ENCODE data around the gene CCDC150.
"Not testable (repeated sequence)": the region's sequence is repeated elsewhere in the genome, so short reads cannot be mapped to it uniquely, and the experiment has no call there.

The CCDC150 gene

DNA sequence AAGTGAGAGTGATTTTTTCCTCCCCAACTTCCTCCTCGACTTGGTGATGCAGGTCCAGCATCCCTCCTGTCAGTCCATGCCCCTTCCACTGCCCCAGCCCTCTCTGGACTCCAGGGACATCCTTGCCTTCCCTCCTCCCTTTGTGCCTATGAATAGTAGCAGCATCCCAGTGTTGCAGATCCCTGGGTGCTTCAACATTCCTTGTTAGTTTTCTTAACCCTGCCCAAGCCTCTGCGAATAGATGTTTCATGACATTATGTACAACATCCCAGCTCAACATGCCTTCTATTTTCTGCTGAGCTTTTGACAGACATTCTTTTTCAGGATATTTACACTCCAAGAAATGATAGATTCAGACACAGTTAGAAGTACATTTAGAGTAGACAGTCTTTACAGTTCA, 35.3 kb upstream of the CCDC150 start:
- H3K4me3 ChIP-seq (ENCODE audit: low read length) = no peak overlapping the region

DNA sequence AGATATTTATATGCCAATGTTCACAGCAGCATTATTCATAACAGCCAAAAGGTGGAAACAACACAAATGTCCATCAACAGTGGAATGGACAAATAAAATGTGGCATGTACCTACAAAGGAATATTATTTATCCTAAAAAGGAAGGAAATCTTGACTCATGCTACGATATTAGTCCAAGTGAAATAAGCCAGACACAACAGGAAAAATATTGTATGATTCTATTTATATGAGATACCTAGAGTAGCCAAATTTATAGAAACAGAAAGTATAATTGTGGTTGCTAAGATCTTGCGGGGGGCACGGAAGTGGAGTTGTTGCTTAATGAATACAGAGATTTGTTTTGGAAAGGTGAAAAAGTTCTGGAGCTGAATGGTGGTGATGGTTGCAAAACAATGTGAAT, 33.0 kb upstream of the CCDC150 start:
- no peak overlapping the region for H3K4me3 ChIP-seq (ENCODE audit: low read length)

More for the DNA sequence above, 35.3 kb upstream of the CCDC150 start:
- Histone ChIP-seq H3K36me3 (ENCODE audit: control insufficient read depth, insufficient read depth, low read length) (no peaks in the 10 kb centered on the region), H3K27me3 (ENCODE audit: control insufficient read depth, insufficient read depth, low read length) (peaks cover 4% of the 10 kb centered on the region), H3K9me3 (ENCODE audit: control insufficient read depth, low read length) (no peaks in the 10 kb centered on the region), H3K9ac (ENCODE audit: low read length) (no peak overlapping the region), H3K4me1 (ENCODE audit: control insufficient read depth, insufficient read depth, low read length) (no peaks in the 10 kb centered on the region)

DNA sequence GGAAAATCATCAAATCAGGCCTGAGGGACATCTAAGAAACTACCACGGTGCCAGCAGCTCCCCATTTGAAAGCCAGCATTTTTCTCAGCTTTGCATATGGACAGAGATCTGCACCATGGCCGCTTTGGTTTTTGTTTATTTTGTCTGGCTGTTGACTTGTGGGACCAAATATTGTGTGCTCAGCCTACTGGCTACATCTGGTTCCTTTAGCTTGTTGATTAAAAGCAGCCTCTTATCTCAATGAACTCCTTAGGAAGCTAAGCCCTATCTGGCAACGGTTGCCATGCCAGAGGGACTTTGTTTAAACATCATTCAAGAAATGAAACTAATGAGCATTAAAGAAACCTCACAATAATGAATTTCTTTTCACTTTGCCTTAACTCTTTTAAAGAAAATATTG, 32.4 kb upstream of the CCDC150 start:
- H3K36me3 ChIP-seq (ENCODE audit: control insufficient read depth, insufficient read depth, low read length) = no peaks in the 10 kb centered on the region
- no peak overlapping the region for H3K4me3 ChIP-seq (ENCODE audit: low read length)
- no peak overlapping the region for H3K9ac ChIP-seq (ENCODE audit: low read length)
- H3K4me1 ChIP-seq (ENCODE audit: control insufficient read depth, insufficient read depth, low read length) = no peaks in the 10 kb centered on the region
- H3K27me3 ChIP-seq (ENCODE audit: control insufficient read depth, insufficient read depth, low read length) = no peaks in the 10 kb centered on the region
- no peaks in the 10 kb centered on the region for H3K9me3 ChIP-seq (ENCODE audit: control insufficient read depth, low read length)

More for the DNA sequence above, 33.0 kb upstream of the CCDC150 start:
- Histone ChIP-seq H3K36me3 (ENCODE audit: control insufficient read depth, insufficient read depth, low read length) (no peaks in the 10 kb centered on the region), H3K4me1 (ENCODE audit: control insufficient read depth, insufficient read depth, low read length) (no peaks in the 10 kb centered on the region), H3K9me3 (ENCODE audit: control insufficient read depth, low read length) (no peaks in the 10 kb centered on the region), H3K9ac (ENCODE audit: low read length) (no peak overlapping the region), H3K27me3 (ENCODE audit: control insufficient read depth, insufficient read depth, low read length) (no peaks in the 10 kb centered on the region)

DNA sequence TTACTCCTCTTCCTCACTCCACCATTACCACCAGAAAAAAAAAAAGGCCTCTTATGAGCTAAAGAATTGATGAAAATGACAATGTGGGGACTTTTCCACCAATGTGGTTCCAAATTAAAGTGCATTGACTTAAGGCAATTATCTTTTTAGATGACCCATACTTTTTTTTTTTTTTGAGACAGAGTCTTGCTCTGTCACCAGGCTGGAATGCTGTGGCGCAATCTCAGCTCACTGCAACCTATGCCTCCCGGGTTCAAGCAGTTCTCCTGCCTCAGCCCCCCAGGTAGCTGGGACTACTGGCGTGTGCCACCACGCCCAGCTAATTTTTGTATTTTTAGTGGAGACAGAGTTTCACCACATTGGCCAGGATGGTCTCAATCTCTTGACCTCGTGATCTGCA, 31.6 kb upstream of the CCDC150 start:
- H3K9me3 ChIP-seq (ENCODE audit: control insufficient read depth, low read length); H3K4me3 ChIP-seq (ENCODE audit: low read length); H3K27me3 ChIP-seq (ENCODE audit: control insufficient read depth, insufficient read depth, low read length); H3K9ac ChIP-seq (ENCODE audit: low read length); H3K36me3 ChIP-seq (ENCODE audit: control insufficient read depth, insufficient read depth, low read length); H3K4me1 ChIP-seq (ENCODE audit: control insufficient read depth, insufficient read depth, low read length): not testable (repeated sequence)

DNA sequence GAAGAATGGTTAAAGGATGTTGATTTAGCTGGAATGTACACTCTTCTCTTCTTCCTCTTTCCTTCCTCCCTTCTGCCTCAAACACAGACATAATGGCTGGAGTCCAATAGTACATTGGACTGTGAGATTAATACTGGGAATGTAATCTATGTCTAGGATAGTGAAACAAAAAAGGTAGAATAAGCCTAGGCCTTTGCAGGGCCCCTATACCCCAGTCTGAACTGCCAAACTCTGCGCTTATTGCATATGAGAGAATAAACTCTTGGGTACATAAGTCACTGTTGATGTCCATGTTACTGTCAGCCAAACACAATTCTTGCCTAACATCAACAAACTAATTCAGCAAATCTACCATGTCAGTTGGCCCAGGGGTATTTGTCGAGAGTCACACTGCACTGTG, 29.7 kb upstream of the CCDC150 start:
- no peaks in the 10 kb centered on the region for H3K36me3 ChIP-seq (ENCODE audit: control insufficient read depth, insufficient read depth, low read length)
- H3K4me3 ChIP-seq (ENCODE audit: low read length) = no peak overlapping the region
- H3K4me1 ChIP-seq (ENCODE audit: control insufficient read depth, insufficient read depth, low read length) = no peaks in the 10 kb centered on the region
- H3K27me3 ChIP-seq (ENCODE audit: control insufficient read depth, insufficient read depth, low read length) = no peaks in the 10 kb centered on the region
- no peak overlapping the region for H3K9ac ChIP-seq (ENCODE audit: low read length)
- H3K9me3 ChIP-seq (ENCODE audit: control insufficient read depth, low read length) = no peaks in the 10 kb centered on the region

DNA sequence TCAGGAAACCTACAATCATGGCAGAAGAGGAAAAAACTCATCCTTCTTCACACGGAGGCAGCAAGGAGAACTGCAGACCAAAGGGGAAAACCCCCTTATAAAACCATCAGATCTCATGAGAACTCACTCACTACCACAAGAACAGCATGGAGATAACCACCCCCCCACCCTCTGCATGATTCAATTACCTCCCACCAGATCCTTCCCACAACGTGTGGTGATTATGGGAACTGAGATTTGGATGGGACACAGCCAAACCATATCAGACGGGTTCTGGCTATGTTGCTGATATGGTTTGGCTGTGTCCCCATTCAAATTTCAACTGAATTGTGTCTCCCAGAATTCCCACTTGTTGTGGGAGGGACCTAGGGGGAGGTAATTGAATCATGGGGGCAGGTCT, 28.7 kb upstream of the CCDC150 start:
- H3K27me3 ChIP-seq (ENCODE audit: control insufficient read depth, insufficient read depth, low read length) = no peaks in the 10 kb centered on the region
- no peaks in the 10 kb centered on the region for H3K36me3 ChIP-seq (ENCODE audit: control insufficient read depth, insufficient read depth, low read length)
- H3K9me3 ChIP-seq (ENCODE audit: control insufficient read depth, low read length) = no peaks in the 10 kb centered on the region
- H3K4me1 ChIP-seq (ENCODE audit: control insufficient read depth, insufficient read depth, low read length) = no peaks in the 10 kb centered on the region
- no peak overlapping the region for H3K9ac ChIP-seq (ENCODE audit: low read length)
- H3K4me3 ChIP-seq (ENCODE audit: low read length) = no peak overlapping the region

DNA sequence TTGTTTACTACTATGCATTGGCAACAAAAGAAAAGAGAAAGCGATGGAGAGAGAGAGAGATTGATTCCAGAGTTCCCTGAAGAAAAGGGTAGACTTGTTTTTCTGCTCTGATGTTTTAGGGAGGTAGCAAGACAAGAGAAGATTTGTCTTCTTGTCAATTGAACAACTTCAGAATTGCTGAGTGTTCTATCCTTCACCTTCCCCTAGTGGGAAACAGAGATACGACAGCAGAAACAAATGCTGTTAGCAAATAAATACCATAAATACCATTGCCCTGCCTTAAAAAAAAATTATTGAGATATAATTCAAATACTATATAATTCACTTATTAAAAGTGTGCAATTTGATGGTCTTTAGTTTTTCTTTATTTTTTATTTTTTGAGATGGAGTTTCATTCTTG, 26.2 kb upstream of the CCDC150 start:
- H3K4me1 ChIP-seq (ENCODE audit: control insufficient read depth, insufficient read depth, low read length) = no peaks in the 10 kb centered on the region
- no peaks in the 10 kb centered on the region for H3K27me3 ChIP-seq (ENCODE audit: control insufficient read depth, insufficient read depth, low read length)
- no peak overlapping the region for H3K9ac ChIP-seq (ENCODE audit: low read length)
- H3K36me3 ChIP-seq (ENCODE audit: control insufficient read depth, insufficient read depth, low read length) = no peaks in the 10 kb centered on the region
- no peak overlapping the region for H3K4me3 ChIP-seq (ENCODE audit: low read length)
- H3K9me3 ChIP-seq (ENCODE audit: control insufficient read depth, low read length) = no peaks in the 10 kb centered on the region

DNA sequence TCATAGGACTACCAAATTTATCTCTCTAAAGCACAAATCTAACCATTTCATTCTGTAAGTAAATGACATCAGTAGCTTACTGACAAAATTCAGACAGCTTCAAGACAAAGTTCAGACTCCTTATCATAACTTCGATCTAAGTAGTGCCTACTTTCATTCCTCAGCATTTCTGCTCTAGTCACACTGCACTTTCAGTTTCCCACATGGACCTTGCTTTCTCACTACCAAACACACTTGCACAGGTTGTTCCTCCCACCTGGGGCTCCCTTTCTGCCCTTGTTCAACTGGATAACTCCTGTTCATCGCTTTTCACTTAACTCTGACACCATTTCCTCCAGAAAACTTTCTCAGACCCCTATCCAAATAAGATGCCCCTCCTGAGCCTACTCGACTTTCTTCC, 22.1 kb upstream of the CCDC150 start:
- Histone ChIP-seq H3K4me3 (ENCODE audit: low read length) (no peak overlapping the region), H3K9ac (ENCODE audit: low read length) (no peak overlapping the region), H3K9me3 (ENCODE audit: control insufficient read depth, low read length) (no peaks in the 10 kb centered on the region), H3K36me3 (ENCODE audit: control insufficient read depth, insufficient read depth, low read length) (no peaks in the 10 kb centered on the region), H3K4me1 (ENCODE audit: control insufficient read depth, insufficient read depth, low read length) (no peaks in the 10 kb centered on the region), H3K27me3 (ENCODE audit: control insufficient read depth, insufficient read depth, low read length) (no peaks in the 10 kb centered on the region)

DNA sequence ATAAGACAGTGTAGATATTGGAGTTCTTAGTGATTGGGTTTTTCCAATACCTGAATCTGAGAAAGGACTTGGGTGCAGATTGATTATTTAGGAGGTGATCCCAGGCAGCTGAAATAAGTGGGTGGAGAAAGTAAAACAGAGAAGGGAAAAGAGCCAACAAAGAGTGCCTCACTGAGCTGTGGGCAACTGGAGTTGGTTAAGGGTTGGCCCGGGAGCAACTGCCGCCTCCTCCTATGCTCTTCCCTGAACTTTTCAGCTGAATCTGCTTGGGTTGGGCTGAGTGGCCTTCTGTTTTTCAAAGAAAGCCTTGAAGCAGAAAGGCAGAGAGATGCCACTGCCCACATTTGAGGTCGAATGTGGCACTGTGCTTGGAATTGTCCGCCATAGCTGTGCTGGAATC, 20.9 kb upstream of the CCDC150 start:
- no peaks in the 10 kb centered on the region for H3K27me3 ChIP-seq (ENCODE audit: control insufficient read depth, insufficient read depth, low read length)
- no peak overlapping the region for H3K9ac ChIP-seq (ENCODE audit: low read length)
- no peaks in the 10 kb centered on the region for H3K36me3 ChIP-seq (ENCODE audit: control insufficient read depth, insufficient read depth, low read length)
- no peaks in the 10 kb centered on the region for H3K9me3 ChIP-seq (ENCODE audit: control insufficient read depth, low read length)
- H3K4me1 ChIP-seq (ENCODE audit: control insufficient read depth, insufficient read depth, low read length) = no peaks in the 10 kb centered on the region
- H3K4me3 ChIP-seq (ENCODE audit: low read length) = no peak overlapping the region

DNA sequence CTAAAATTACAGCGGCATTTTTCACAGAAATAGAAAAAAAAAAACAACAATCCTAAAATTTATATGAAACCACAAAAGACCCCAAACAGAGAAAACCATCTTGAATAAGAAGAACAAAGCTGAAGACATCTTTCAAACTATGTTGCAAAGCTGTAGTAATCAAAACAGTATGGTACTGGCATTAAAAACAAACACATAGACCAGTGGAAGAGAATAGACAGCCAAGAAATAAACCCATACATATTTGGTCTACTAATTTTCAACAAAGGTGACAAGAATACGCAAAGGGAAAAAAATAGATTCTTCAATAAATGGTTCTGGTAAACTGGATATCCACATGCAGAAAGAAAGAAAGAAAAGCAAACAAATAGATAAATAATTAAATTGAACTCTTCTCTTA, 9.0 kb upstream of the CCDC150 start:
- Histone ChIP-seq H3K27me3 (ENCODE audit: control insufficient read depth, insufficient read depth, low read length) (no peaks in the 10 kb centered on the region), H3K4me1 (ENCODE audit: control insufficient read depth, insufficient read depth, low read length) (no peaks in the 10 kb centered on the region), H3K9me3 (ENCODE audit: control insufficient read depth, low read length) (no peaks in the 10 kb centered on the region), H3K4me3 (ENCODE audit: low read length) (no peak overlapping the region), H3K36me3 (ENCODE audit: control insufficient read depth, insufficient read depth, low read length) (no peaks in the 10 kb centered on the region), H3K9ac (ENCODE audit: low read length) (no peak overlapping the region)

DNA sequence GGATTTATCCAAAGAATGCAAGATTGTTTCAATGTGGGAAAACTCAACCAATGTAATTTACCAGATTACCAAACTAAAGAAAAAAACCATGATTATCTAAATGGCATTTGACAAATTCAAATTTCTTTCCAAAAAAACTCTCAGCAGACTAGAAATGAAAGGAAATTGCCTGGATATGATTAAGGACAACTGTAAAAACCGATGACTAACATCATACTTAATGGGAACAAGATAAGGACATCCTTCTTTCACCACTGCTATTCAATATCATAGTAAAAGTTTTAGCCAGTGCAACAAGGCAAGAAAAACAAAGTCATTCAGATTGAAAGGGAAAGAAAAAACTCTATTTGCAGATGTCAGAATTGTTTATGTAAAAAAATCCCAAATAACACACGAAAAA, 4.4 kb upstream of the CCDC150 start:
- Histone ChIP-seq H3K36me3 (ENCODE audit: control insufficient read depth, insufficient read depth, low read length) (no peaks in the 10 kb centered on the region), H3K4me1 (ENCODE audit: control insufficient read depth, insufficient read depth, low read length) (peaks cover 3% of the 10 kb centered on the region), H3K4me3 (ENCODE audit: low read length) (no peak overlapping the region), H3K27me3 (ENCODE audit: control insufficient read depth, insufficient read depth, low read length) (no peaks in the 10 kb centered on the region), H3K9ac (ENCODE audit: low read length) (no peak overlapping the region), H3K9me3 (ENCODE audit: control insufficient read depth, low read length) (no peaks in the 10 kb centered on the region)

DNA sequence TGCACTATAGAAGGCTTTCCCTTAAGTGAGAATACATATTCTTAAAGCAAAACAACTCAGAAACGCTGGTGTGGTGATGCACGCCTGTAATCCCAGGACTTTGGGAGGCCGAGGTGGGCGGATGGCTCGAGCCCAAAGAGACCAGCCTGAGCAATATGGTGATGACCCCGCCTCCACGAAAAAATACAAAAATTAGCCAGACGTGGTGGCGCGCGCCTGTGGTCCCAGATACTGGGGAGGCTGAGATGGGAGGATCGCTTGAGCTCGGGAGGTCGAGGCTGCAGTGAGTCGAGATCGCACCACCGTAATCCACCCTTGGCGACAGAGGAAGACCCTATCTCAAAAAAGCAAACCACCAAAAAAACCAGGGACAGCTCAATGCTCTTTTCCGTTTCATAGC, 750 bp upstream of the CCDC150 start:
- H3K36me3 ChIP-seq (ENCODE audit: control insufficient read depth, insufficient read depth, low read length) = no peaks in the 10 kb centered on the region
- no peak overlapping the region for H3K9ac ChIP-seq (ENCODE audit: low read length)
- no peaks in the 10 kb centered on the region for H3K27me3 ChIP-seq (ENCODE audit: control insufficient read depth, insufficient read depth, low read length)
- H3K4me1 ChIP-seq (ENCODE audit: control insufficient read depth, insufficient read depth, low read length) = peaks cover 6% of the 10 kb centered on the region
- no peaks in the 10 kb centered on the region for H3K9me3 ChIP-seq (ENCODE audit: control insufficient read depth, low read length)
- H3K4me3 ChIP-seq (ENCODE audit: low read length) = no peak overlapping the region

DNA sequence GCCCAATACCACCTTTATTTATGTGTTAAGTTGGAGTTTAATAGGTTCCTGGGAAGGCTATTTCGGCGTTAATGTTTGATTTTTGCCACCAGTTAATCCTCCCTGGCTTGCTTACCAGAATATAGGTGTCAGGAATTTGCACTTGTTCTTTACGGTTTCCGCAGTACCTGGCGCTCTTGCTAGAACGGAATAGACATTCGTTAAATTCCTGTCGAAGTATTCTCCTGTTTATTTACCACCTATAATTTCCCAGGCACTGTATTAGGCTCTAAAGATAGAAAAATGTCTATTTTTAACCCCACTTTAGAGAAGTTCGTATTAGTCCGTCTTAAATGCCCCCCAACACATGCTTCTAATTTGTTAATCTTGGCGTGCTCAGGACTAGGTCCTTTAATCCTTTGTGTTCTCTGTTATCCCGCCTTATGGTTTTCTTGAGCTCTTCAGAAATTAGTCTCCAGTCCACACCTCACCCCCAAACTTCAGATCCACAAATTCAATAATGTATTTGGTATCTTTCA, 575 bp downstream of the CCDC150 start:
- peak overlapping the region; percentile 23 for H3K9ac ChIP-seq (ENCODE audit: low read length)
- peak overlapping the region; percentile 33 for H3K4me3 ChIP-seq (ENCODE audit: low read length)
- H3K27me3 ChIP-seq (ENCODE audit: control insufficient read depth, insufficient read depth, low read length) = no peaks in the 10 kb centered on the region

More for the DNA sequence above, 575 bp downstream of the CCDC150 start:
- H3K9me3 ChIP-seq (ENCODE audit: control insufficient read depth, low read length) = no peaks in the 10 kb centered on the region
- H3K36me3 ChIP-seq (ENCODE audit: control insufficient read depth, insufficient read depth, low read length) = no peaks in the 10 kb centered on the region
- H3K4me1 ChIP-seq (ENCODE audit: control insufficient read depth, insufficient read depth, low read length) = peaks cover 6% of the 10 kb centered on the region
